Duodenal mucosa (tissue), 2 donors: Measurements from ENCODE around the gene FNBP1.

Source experiments
- H3K27ac ChIP-seq: one replicate; pipeline ENCODE4 v1.7.0; 2013; ENCODE audit warnings: low read depth, low read length
- H3K27me3 ChIP-seq, 2 donors: one replicate each; pipeline ENCODE4 v1.7.0; 2013; ENCODE audit warnings: low read length in 2 of 2, control low read depth in 1 of 2; ENCODE audit not compliant: insufficient read depth in 2 of 2, control insufficient read depth in 1 of 2
- H3K36me3 ChIP-seq, 2 donors: one replicate each; pipeline ENCODE4 v1.7.0; 2013; ENCODE audit warnings: low read length in 2 of 2, control low read depth in 1 of 2; ENCODE audit not compliant: insufficient read depth in 2 of 2, control insufficient read depth in 1 of 2
- H3K4me1 ChIP-seq, 2 donors: one replicate each; pipeline ENCODE4 v1.7.0; 2013; ENCODE audit warnings: low read length in 2 of 2, control low read depth in 1 of 2; ENCODE audit not compliant: insufficient read depth in 2 of 2, control insufficient read depth in 1 of 2
- H3K4me3 ChIP-seq, 2 donors: one replicate each; pipeline ENCODE4 v1.7.0; 2013; ENCODE audit warnings: low read length in 2 of 2, low read depth in 1 of 2
- H3K9ac ChIP-seq, 2 donors: one replicate each; pipeline ENCODE4 v1.7.0; 2013; ENCODE audit warnings: low read length in 2 of 2, low read depth in 1 of 2
- H3K9me3 ChIP-seq, 2 donors: one replicate each; pipeline ENCODE4 v1.7.0; 2013; ENCODE audit warnings: low read length in 2 of 2, control low read depth in 1 of 2; ENCODE audit not compliant: control insufficient read depth in 1 of 2

FNBP1 gene

GRCh38 chr9:130062750-130063149 lies 19.8 kb upstream of the FNBP1 start:
- Histone ChIP-seq H3K9ac (no peak overlapping the region), H3K4me1 (peaks cover 0 to under 1% of the 10 kb centered on the region in 2 donors), H3K36me3 (no peaks in the 10 kb centered on the region), H3K27me3 (no peaks in the 10 kb centered on the region), H3K9me3 (no peaks in the 10 kb centered on the region), H3K27ac (no peak overlapping the region), H3K4me3 (no peak overlapping the region)

DNA sequence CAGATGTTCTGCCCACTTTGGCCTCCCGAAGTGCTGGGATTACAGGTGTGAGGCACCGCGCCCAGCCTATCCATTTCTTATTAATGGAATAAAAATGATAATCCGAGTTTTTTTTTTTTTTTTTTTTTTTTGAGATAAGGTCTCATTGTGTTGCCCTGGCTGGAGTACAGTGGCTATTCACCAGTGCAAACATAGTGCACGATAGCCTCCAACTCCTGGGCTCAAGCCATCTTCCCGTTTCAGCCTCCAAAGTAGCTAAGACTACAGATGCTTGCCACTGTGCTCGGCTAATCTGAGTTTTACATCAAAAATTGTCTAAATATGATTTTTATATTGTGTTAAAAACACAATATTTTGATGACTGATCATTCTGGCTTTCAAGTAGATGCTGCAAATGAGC lies 17.3 kb upstream of the FNBP1 start:
- H3K4me1 ChIP-seq = no peaks in the 10 kb centered on the region
- no peak overlapping the region for H3K9ac ChIP-seq
- no peaks in the 10 kb centered on the region for H3K36me3 ChIP-seq
- H3K9me3 ChIP-seq = no peaks in the 10 kb centered on the region
- no peak overlapping the region for H3K27ac ChIP-seq
- H3K27me3 ChIP-seq = no peaks in the 10 kb centered on the region
- H3K4me3 ChIP-seq = no peak overlapping the region

GRCh38 chr9:130058887-130059286 lies 15.9 kb upstream of the FNBP1 start:
- no peaks in the 10 kb centered on the region for H3K27me3 ChIP-seq
- peaks cover 7% of the 10 kb centered on the region in 2 donors for H3K4me1 ChIP-seq
- H3K4me3 ChIP-seq = no peak overlapping the region
- no peak overlapping the region for H3K9ac ChIP-seq
- no peaks in the 10 kb centered on the region for H3K36me3 ChIP-seq
- no peaks in the 10 kb centered on the region for H3K9me3 ChIP-seq
- no peak overlapping the region for H3K27ac ChIP-seq

GRCh38 chr9:130058154-130058553 lies 15.2 kb upstream of the FNBP1 start:
- Histone ChIP-seq H3K27ac (no peak overlapping the region), H3K36me3 (no peaks in the 10 kb centered on the region), H3K4me1 (peaks cover 7 to 9% of the 10 kb centered on the region in 2 donors), H3K9ac (no peak overlapping the region), H3K4me3 (no peak overlapping the region), H3K9me3 (no peaks in the 10 kb centered on the region), H3K27me3 (no peaks in the 10 kb centered on the region)

DNA sequence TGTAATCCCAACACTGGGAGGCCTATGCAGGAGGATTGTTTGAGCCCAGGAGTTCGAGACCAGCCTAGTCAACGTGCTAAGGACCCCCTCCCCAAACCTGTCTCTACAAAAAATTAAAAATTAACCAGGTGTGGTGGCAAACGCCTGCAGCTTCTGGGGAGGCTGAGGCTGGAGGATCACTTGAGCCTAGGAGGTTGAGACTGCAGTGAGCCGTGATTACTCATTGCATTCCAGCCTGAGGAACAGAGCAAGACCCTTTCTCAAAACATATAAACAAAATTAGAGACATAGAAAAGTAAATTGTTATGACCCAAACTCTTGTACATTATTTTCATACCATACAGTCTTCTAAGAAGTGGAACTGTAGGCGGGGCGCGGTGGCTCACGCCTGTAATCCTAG lies 11.8 kb upstream of the FNBP1 start:
- peak overlapping the region; percentile 88 to 93 for H3K4me3 ChIP-seq
- H3K27me3 ChIP-seq = no peaks in the 10 kb centered on the region
- no peak overlapping the region for H3K27ac ChIP-seq
- peaks cover 11 to 14% of the 10 kb centered on the region in 2 donors for H3K4me1 ChIP-seq
- peak overlapping the region in 1 of 2 donors; percentile 88 for H3K9ac ChIP-seq
- no peaks in the 10 kb centered on the region for H3K36me3 ChIP-seq
- no peaks in the 10 kb centered on the region for H3K9me3 ChIP-seq

DNA sequence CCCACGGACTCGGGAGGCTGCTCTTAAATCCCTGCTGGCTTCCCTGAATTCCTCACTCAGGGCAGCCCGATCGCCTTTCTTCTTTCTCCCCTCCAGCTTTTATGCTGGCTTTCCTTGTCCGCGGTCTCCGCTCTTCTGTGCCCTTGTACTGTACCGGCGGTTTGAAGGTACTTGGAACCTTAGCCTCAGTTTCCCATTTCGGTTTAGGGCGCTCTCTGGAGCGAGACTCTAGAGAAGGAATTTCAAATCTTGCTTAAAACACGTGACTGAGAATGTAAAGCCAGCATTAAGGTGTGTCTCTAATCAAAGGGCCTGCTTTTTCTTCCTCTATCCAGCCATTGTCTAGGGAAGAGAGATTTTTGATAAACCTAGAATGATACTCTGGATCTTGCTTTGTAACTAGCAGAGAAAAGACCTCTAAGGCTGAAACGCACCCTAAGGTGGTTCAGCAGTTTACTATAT lies 11.4 kb upstream of the FNBP1 start:
- Histone ChIP-seq H3K9me3 (no peaks in the 10 kb centered on the region), H3K27ac (peak overlapping the region; percentile 75), H3K27me3 (no peaks in the 10 kb centered on the region), H3K9ac (peak overlapping the region; percentile 72 to 88), H3K4me3 (peak overlapping the region; percentile 88 to 93), H3K4me1 (peaks cover 11 to 14% of the 10 kb centered on the region in 2 donors), H3K36me3 (no peaks in the 10 kb centered on the region)

DNA sequence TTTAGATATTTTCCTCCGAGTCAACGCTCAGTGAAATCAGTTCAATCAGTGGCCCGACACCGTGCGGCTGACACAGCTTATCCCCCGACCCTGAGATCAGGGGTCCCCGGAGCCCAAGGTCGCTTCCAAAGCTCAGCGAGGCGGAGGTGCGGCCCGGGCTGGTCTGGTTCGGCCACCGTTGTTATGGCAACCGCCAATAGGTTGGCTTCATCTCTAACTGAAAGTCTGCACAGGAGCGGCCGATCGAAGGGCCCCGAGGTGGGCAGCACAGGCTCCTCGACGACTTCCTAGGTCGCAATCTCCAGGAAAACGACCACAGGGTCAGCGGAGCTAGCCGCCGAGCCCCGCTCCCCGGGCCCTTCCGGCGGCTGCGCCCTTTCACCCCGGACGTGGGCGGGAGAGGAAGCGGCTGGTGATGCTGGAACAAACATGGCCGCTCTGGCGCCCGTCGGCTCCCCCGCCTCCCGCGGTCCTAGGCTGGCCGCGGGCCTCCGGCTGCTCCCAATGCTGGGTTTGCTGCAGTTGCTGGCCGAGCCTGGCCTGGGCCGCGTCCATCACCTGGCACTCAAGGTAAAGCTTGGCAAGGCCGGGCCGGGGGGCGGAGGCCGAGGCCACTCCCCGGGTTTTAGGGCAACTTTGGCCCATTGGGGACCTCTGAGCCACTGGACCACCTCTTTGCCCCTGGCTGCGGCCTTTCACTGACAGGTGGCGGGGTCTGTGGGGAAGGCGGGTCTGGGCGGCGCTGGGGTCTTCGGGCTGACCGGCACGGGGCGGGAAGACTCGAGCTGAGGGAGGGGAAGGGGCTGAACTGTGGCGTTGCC lies 10.7 kb upstream of the FNBP1 start, which contains the start of gene GPR107:
GPR107 (plus strand) TSS at position 403 of the 821 bp plus-strand sequence; CDS start at position 430, 27 bp downstream.
- no peaks in the 10 kb centered on the region for H3K9me3 ChIP-seq
- no peaks in the 10 kb centered on the region for H3K36me3 ChIP-seq

DNA sequence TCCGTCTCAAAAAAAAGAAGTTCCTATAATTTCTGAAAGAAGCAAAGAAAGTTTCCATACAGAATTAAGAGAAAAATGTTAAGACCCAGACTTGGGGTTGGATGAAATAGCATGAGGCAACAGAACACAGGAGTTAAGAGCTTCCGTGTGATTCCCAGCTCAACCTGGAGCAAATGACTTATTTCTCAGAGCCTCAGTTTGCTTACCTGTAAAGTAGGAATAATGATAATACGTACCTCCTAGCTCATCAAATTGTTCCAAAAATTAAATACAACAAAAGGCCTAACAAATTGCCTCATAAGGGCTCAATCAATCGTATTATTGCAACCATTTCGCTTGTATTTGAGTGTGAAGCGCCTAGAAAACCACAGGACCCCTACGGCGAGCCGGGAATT lies 10.1 kb upstream of the FNBP1 start:
- Histone ChIP-seq H3K9me3 (no peaks in the 10 kb centered on the region), H3K9ac (peak overlapping the region; percentile 72 to 88), H3K27ac (peak overlapping the region; percentile 75), H3K27me3 (no peaks in the 10 kb centered on the region), H3K4me1 (peaks cover 11 to 14% of the 10 kb centered on the region in 2 donors), H3K4me3 (peak overlapping the region; percentile 88 to 93), H3K36me3 (no peaks in the 10 kb centered on the region)

More for the DNA sequence above, 10.7 kb upstream of the FNBP1 start, which contains the start of gene GPR107:
- Histone ChIP-seq H3K9ac (peak within 1 kb of the TSS; percentile 72 to 88), H3K27me3 (no peaks in the 10 kb centered on the region), H3K4me1 (peaks cover 11 to 14% of the 10 kb centered on the region in 2 donors), H3K27ac (peak within 1 kb of the TSS; percentile 75), H3K4me3 (peak within 1 kb of the TSS; percentile 88 to 93)

DNA sequence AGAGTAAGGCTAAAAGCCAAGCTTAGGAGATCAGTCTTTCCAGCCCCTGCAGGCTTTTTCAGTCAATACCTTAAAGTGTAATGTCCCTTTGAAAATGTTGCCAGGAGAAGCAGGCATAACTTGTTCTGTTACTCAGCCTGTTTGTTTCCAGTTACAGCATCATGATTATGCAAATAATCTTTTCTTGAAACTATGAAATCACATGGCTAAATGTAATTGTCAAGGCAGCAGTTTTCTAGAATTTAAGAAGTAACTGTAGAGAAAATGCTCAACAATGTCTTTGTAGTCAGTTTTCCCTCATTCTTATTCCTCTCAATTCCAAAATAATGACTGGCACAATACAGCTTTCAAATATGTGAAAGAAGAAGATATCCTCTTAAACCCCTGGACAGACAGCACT lies 8.9 kb upstream of the FNBP1 start:
- no peaks in the 10 kb centered on the region for H3K9me3 ChIP-seq
- peaks cover 11 to 14% of the 10 kb centered on the region in 2 donors for H3K4me1 ChIP-seq
- H3K9ac ChIP-seq = no peak overlapping the region
- no peaks in the 10 kb centered on the region for H3K27me3 ChIP-seq
- H3K4me3 ChIP-seq = no peak overlapping the region
- no peak overlapping the region for H3K27ac ChIP-seq
- no peaks in the 10 kb centered on the region for H3K36me3 ChIP-seq

DNA sequence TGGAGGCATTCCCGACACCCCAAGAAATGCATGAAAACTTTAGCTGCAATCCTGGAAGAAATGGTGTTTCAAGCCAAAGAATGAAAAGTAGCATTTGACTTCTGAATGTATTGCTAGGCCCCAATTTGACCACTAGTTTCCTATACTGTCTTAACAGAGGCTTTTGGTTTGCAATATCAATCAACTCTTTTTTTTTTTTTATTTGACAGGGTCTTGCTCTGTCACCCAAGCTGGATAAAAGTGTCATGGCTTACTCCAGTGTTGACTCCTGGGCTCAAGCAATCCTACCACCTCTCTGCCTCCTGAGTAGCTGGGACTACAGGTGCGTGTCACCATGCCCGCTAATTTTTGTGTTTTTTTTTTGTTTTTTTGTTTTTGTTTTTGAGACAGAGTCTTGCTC lies 7.5 kb upstream of the FNBP1 start:
- peaks cover 0 to under 1% of the 10 kb centered on the region in 2 donors for H3K27me3 ChIP-seq
- H3K36me3 ChIP-seq = no peaks in the 10 kb centered on the region
- no peak overlapping the region for H3K27ac ChIP-seq
- H3K9ac ChIP-seq = no peak overlapping the region
- no peak overlapping the region for H3K4me3 ChIP-seq
- H3K4me1 ChIP-seq = peaks cover 16 to 18% of the 10 kb centered on the region in 2 donors
- H3K9me3 ChIP-seq = no peaks in the 10 kb centered on the region
